Neural progenitor cell (in vitro differentiated cells): ENCODE results near the gene NTHL1. TPM values are rescaled to one million over a fixed set of nuclear protein-coding genes. Genes with fewer than 3 reads are reported as not detected.
A peak's percentile ranks its signal among the peaks of the same experiment; 100 is the strongest.

Source experiments
- DNase-seq: peaks from one replicate; pipeline ENCODE4 v3.0.0-alpha.2; 2016; ENCODE audit warnings: low spot score
- H2AFZ ChIP-seq: fragments of 200-600 bp; sonication (generic); replicated peaks from 2 replicates; pipeline ENCODE4 v1.6.1; 2016; ENCODE audit warnings: antibody characterized with exemption
- H3F3A ChIP-seq: fragments of 200-600 bp; sonication (generic); 2 replicates; pipeline ENCODE4 v1.6.1; 2016; ENCODE audit warnings: antibody characterized with exemption, low read depth
- H3K27ac ChIP-seq: fragments of 200-600 bp; sonication (generic); 2 replicates; pipeline ENCODE4 v1.5.1; 2016; ENCODE audit warnings: mild to moderate bottlenecking
- H3K27me3 ChIP-seq: fragments of 200-600 bp; sonication (generic); 2 replicates; pipeline ENCODE4 v1.6.1; 2016; ENCODE audit warnings: mild to moderate bottlenecking, moderate library complexity
- H3K36me3 ChIP-seq: fragments of 200-600 bp; sonication (generic); 2 replicates; pipeline ENCODE4 v1.5.1; 2016
- H3K4me1 ChIP-seq: fragments of 200-600 bp; sonication (generic); 2 replicates; pipeline ENCODE4 v1.6.1; 2016; ENCODE audit warnings: mixed run types
- H3K4me2 ChIP-seq: fragments of 200-600 bp; sonication (generic); 2 replicates; pipeline ENCODE4 v1.6.1; 2016
- H3K4me3 ChIP-seq: fragments of 200-600 bp; sonication (generic); 2 replicates; pipeline ENCODE4 v1.5.1; 2016
- H3K79me2 ChIP-seq: fragments of 200-600 bp; sonication (generic); 2 replicates; pipeline ENCODE4 v1.6.1; 2016; ENCODE audit warnings: low read depth
- H3K9ac ChIP-seq: fragments of 200-600 bp; sonication (generic); 2 replicates; pipeline ENCODE4 v1.6.1; 2016
- H3K9me3 ChIP-seq: fragments of 200-600 bp; sonication (generic); 2 replicates; pipeline ENCODE4 v1.5.1; 2016; ENCODE audit warnings: low read depth
- H4K20me1 ChIP-seq: fragments of 200-600 bp; sonication (generic); 2 replicates; pipeline ENCODE4 v1.6.1; 2016; ENCODE audit warnings: low read depth
- H3K27ac Mint-ChIP-seq: 3 replicates; pipeline ENCODE4 v1.8.0; 2021; ENCODE audit warnings: mixed read lengths
- H3K27me3 Mint-ChIP-seq: 2 replicates; pipeline ENCODE4 v1.8.0; 2022; ENCODE audit warnings: low read depth, mild to moderate bottlenecking, inconsistent platforms, moderate library complexity, mixed read lengths; ENCODE audit not compliant: insufficient read depth
- H3K36me3 Mint-ChIP-seq: 3 replicates; pipeline ENCODE4 v1.8.0; 2021; ENCODE audit warnings: mixed read lengths
- H3K4me1 Mint-ChIP-seq: 3 replicates; pipeline ENCODE4 v1.8.0; 2021; ENCODE audit warnings: mixed read lengths
- H3K4me3 Mint-ChIP-seq: 3 replicates; pipeline ENCODE4 v1.8.0; 2021; ENCODE audit warnings: mild to moderate bottlenecking, moderate library complexity, mixed read lengths
- H3K9me3 Mint-ChIP-seq: 3 replicates; pipeline ENCODE4 v1.8.0; 2020; ENCODE audit warnings: mixed read lengths
- CTCF ChIP-seq: fragments of 200-600 bp; sonication (generic); IDR thresholded peaks from 2 replicates; pipeline ENCODE4 v1.5.1; 2017; ENCODE audit warnings: antibody characterized with exemption, mild to moderate bottlenecking
- EZH2 ChIP-seq: fragments of 200-600 bp; sonication (generic); IDR thresholded peaks from 2 replicates; pipeline ENCODE4 v1.6.1; 2017; ENCODE audit warnings: antibody characterized with exemption, mild to moderate bottlenecking, moderate library complexity
- EZH2phosphoT487 ChIP-seq: fragments of 200-600 bp; sonication (generic); IDR thresholded peaks from 2 replicates; pipeline ENCODE4 v1.6.1; 2017; ENCODE audit warnings: antibody characterized with exemption
- total RNA-seq: library from RNA; depleted of rRNA; stranded (reverse); fragments of >200 nt; gene quantifications from 2 replicates; pipeline ENCODE4 v1.2.3, GENCODE V29; 2015; ENCODE audit warnings: low replicate concordance

Gene NTHL1
- total RNA-seq, 1 donor from 2014 or later, result 26.3 TPM

- peak overlapping the region; percentile 10 for H3K4me3 Mint-ChIP-seq
- H2AFZ ChIP-seq, result no peak overlapping the region
These were observed 8.2 kb downstream of the NTHL1 start for GRCh38 chr16:2039274-2040031.

GRCh38 chr16:2038382-2039231 lies 9.0 kb downstream of the NTHL1 start:
- H3K4me2 ChIP-seq, result no peak overlapping the region
- no peak for TF ChIP-seq CTCF
- TF ChIP-seq EZH2phosphoT487, result no peak
- no peak for TF ChIP-seq EZH2
- H3K27ac ChIP-seq, result no peak overlapping the region
- H3K36me3 ChIP-seq, result no peaks in the 10 kb centered on the region
- no peak overlapping the region for H3K4me3 Mint-ChIP-seq
- peaks cover 3% of the 10 kb centered on the region for H3K4me1 Mint-ChIP-seq
- no peaks in the 10 kb centered on the region for H3F3A ChIP-seq
- H3K27me3 Mint-ChIP-seq, result peaks cover 2% of the 10 kb centered on the region
- H3K9me3 ChIP-seq, result no peaks in the 10 kb centered on the region
- no peaks in the 10 kb centered on the region for H3K79me2 ChIP-seq
- H3K4me1 ChIP-seq, result peaks cover 6% of the 10 kb centered on the region
- peak overlapping the region; percentile 53 for H3K27ac Mint-ChIP-seq
- H3K36me3 Mint-ChIP-seq, result no peaks in the 10 kb centered on the region
- H4K20me1 ChIP-seq, result no peaks in the 10 kb centered on the region
- no peak overlapping the region for H3K4me3 ChIP-seq
- no peak overlapping the region for H2AFZ ChIP-seq
- H3K27me3 ChIP-seq, result no peaks in the 10 kb centered on the region
- H3K9me3 Mint-ChIP-seq, result no peaks in the 10 kb centered on the region
- no peak for DNase-seq
- no peak overlapping the region for H3K9ac ChIP-seq

More at GRCh38 chr16:2039274-2040031, 8.2 kb downstream of the NTHL1 start:
- Histone ChIP-seq H3K27ac (no peak overlapping the region), H3K79me2 (no peaks in the 10 kb centered on the region), H3K36me3 (no peaks in the 10 kb centered on the region), H3K9me3 (no peaks in the 10 kb centered on the region), H3K4me1 (peaks cover 6% of the 10 kb centered on the region), H3F3A (no peaks in the 10 kb centered on the region), H3K4me2 (no peak overlapping the region), H3K9ac (no peak overlapping the region), H3K4me3 (no peak overlapping the region), H4K20me1 (no peaks in the 10 kb centered on the region), H3K27me3 (no peaks in the 10 kb centered on the region)
- Mint-ChIP-seq H3K4me1 (peaks cover 3% of the 10 kb centered on the region), H3K27me3 (peaks cover 2% of the 10 kb centered on the region), H3K36me3 (no peaks in the 10 kb centered on the region), H3K27ac (peak overlapping the region; percentile 53), H3K9me3 (no peaks in the 10 kb centered on the region)
- no peak for TF ChIP-seq CTCF
- no peak for TF ChIP-seq EZH2
- no peak for TF ChIP-seq EZH2phosphoT487
- DNase-seq, result no peak

DNA sequence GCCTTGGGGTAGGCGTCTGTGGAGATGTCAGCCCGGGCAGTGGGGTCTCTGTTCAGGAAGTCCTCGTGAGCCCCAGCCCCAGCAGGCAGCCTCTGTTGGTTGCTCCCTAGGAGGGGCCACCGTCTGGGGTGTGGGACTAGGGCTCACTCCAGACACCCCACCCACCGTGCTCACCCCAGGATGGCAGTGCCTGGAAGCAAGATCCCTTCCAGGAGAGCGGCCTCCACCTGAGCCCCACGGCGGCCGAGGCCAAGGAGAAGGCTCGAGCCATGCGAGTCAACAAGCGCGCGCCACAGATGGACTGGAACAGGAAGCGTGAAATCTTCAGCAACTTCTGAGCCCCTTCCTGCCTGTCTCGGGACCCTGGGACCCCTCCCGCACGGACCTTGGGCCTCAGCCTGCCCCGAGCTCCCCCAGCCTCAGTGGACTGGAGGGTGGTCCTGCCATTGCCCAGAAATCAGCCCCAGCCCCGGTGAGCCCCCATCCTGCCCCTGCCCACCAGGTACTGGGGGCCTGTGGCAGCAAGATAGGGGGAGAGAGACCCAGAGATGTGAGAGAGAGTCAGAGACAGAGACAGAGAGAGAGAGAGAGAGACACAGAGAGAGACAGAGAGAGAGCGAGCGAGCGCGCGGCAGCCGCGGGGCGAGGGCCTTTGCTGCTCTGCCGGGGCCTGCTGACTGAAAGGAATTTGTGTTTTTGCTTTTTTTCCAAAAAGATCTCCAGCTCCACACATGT lies 9.8 kb downstream of the NTHL1 start:
- Mint-ChIP-seq H3K4me1 (peaks cover 3% of the 10 kb centered on the region), H3K36me3 (no peaks in the 10 kb centered on the region), H3K27me3 (peaks cover 2% of the 10 kb centered on the region), H3K27ac (no peak overlapping the region), H3K9me3 (no peaks in the 10 kb centered on the region), H3K4me3 (no peak overlapping the region)
- Histone ChIP-seq H2AFZ (no peak overlapping the region), H3K27me3 (no peaks in the 10 kb centered on the region), H3K36me3 (no peaks in the 10 kb centered on the region), H3K79me2 (no peaks in the 10 kb centered on the region), H3K4me3 (no peak overlapping the region), H3K9me3 (no peaks in the 10 kb centered on the region), H3K27ac (no peak overlapping the region), H3F3A (no peaks in the 10 kb centered on the region), H4K20me1 (no peaks in the 10 kb centered on the region), H3K4me1 (peaks cover 6% of the 10 kb centered on the region), H3K9ac (no peak overlapping the region), H3K4me2 (no peak overlapping the region)
- TF ChIP-seq EZH2phosphoT487, result no peak
- TF ChIP-seq EZH2, result no peak
- no peak for DNase-seq
